GM23338 (cell line): ENCODE results near the gene KIAA1549. TPM values are rescaled to one million over a fixed set of nuclear protein-coding genes. Genes with fewer than 3 reads are reported as not detected.

Source experiments
- ATAC-seq: fragments of 200-7000 bp; cut with Tn5 transposase; 3 replicates; pipeline ENCODE4 v1.9.1; 2020
- DNase-seq: peaks from one replicate; pipeline ENCODE4 v3.0.0-alpha.2; 2015; ENCODE audit warnings: low spot score
- H2AFZ ChIP-seq: fragments of 200-600 bp; sonication (generic); 2 replicates; pipeline ENCODE4 v1.8.0; 2016; ENCODE audit warnings: antibody characterized with exemption, mild to moderate bottlenecking, moderate library complexity
- H3F3A ChIP-seq: fragments of 200-600 bp; sonication (generic); replicated peaks from 2 replicates; pipeline ENCODE4 v1.8.0; 2017; ENCODE audit warnings: antibody characterized with exemption, mixed run types, low read depth
- H3K27ac ChIP-seq: fragments of 200-600 bp; sonication (generic); 2 replicates; pipeline ENCODE4 v1.6.1; 2016; ENCODE audit warnings: low read depth
- H3K27me3 ChIP-seq: fragments of 200-600 bp; sonication (generic); 2 replicates; pipeline ENCODE4 v1.8.0; 2016; ENCODE audit warnings: mild to moderate bottlenecking, mixed run types, moderate library complexity; ENCODE audit not compliant: insufficient read depth
- H3K36me3 ChIP-seq: fragments of 200-600 bp; sonication (generic); 2 replicates; pipeline ENCODE4 v1.8.0; 2016; ENCODE audit warnings: mild to moderate bottlenecking; ENCODE audit not compliant: insufficient read depth
- H3K4me1 ChIP-seq: fragments of 200-600 bp; sonication (generic); 2 replicates; pipeline ENCODE4 v1.8.0; 2016; ENCODE audit warnings: mild to moderate bottlenecking, moderate library complexity; ENCODE audit not compliant: insufficient read depth
- H3K4me2 ChIP-seq: fragments of 200-600 bp; sonication (generic); 2 replicates; pipeline ENCODE4 v1.7.1; 2017; ENCODE audit warnings: mixed run types
- H3K4me3 ChIP-seq: fragments of 200-600 bp; sonication (generic); 2 replicates; pipeline ENCODE4 v1.6.1; 2016; ENCODE audit warnings: mixed run types
- H3K79me2 ChIP-seq: fragments of 200-600 bp; sonication (generic); replicated peaks from 2 replicates; pipeline ENCODE4 v1.8.0; 2017; ENCODE audit warnings: mild to moderate bottlenecking; ENCODE audit not compliant: insufficient read depth
- H3K9me2 ChIP-seq: fragments of 200-600 bp; sonication (generic); 2 replicates; pipeline ENCODE4 v1.8.0; 2017; ENCODE audit not compliant: insufficient read depth
- H4K20me1 ChIP-seq: fragments of 200-600 bp; sonication (generic); replicated peaks from 2 replicates; pipeline ENCODE4 v1.8.0; 2017; ENCODE audit warnings: mild to moderate bottlenecking; ENCODE audit not compliant: insufficient read depth
- H3K27ac Mint-ChIP-seq: 2 replicates; pipeline ENCODE4 v1.8.0; 2020; ENCODE audit warnings: inconsistent platforms, mild to moderate bottlenecking, moderate library complexity, mixed read lengths
- H3K27me3 Mint-ChIP-seq: 3 replicates; pipeline ENCODE4 v1.8.0; 2022; ENCODE audit warnings: low read depth, mild to moderate bottlenecking, moderate library complexity, mixed read lengths, inconsistent platforms; ENCODE audit not compliant: insufficient read depth, poor library complexity
- H3K36me3 Mint-ChIP-seq: 3 replicates; pipeline ENCODE4 v1.8.0; 2021; ENCODE audit warnings: low read depth, mild to moderate bottlenecking, inconsistent platforms, moderate library complexity, mixed read lengths
- H3K4me1 Mint-ChIP-seq: 3 replicates; pipeline ENCODE4 v1.8.0; 2020; ENCODE audit warnings: mild to moderate bottlenecking, inconsistent platforms, mixed read lengths
- H3K4me3 Mint-ChIP-seq: 3 replicates; pipeline ENCODE4 v1.8.0; 2021; ENCODE audit warnings: moderate library complexity, mild to moderate bottlenecking, inconsistent platforms, mixed read lengths
- H3K9me3 Mint-ChIP-seq: 3 replicates; pipeline ENCODE4 v1.8.0; 2020; ENCODE audit warnings: moderate library complexity, mild to moderate bottlenecking, inconsistent platforms, mixed read lengths
- CREB1 ChIP-seq: fragments of 250-450 bp; sonication (Bioruptor Pico); IDR thresholded peaks from 2 replicates; pipeline ENCODE4 v1.5.0; 2020; ENCODE audit warnings: low read depth, mild to moderate bottlenecking, moderate library complexity
- CTCF ChIP-seq, 2 experiments: fragments of 200-600 bp in 1 of 2; sonication (generic) in 1 of 2; conservative IDR thresholded peaks; 2 replicates each; pipeline versions ENCODE4 v1.5.1 to v1.6.1; 2016 to 2017; ENCODE audit warnings: antibody characterized with exemption in 2 of 2, low read depth in 2 of 2, mild to moderate bottlenecking in 2 of 2, moderate library complexity in 1 of 2
- ETS1 ChIP-seq: IDR thresholded peaks from 2 replicates; pipeline ENCODE4 v1.6.1; 2016; ENCODE audit warnings: antibody characterized with exemption
- EZH2phosphoT487 ChIP-seq: fragments of 200-600 bp; sonication (generic); IDR thresholded peaks from one replicate; pipeline ENCODE4 v1.8.1; 2018; ENCODE audit warnings: antibody characterized with exemption; ENCODE audit not compliant: unreplicated experiment
- NANOG ChIP-seq: IDR thresholded peaks from 2 replicates; pipeline ENCODE4 v1.6.1; 2016; ENCODE audit warnings: antibody characterized with exemption, borderline replicate concordance
- POLR2AphosphoS5 ChIP-seq: IDR thresholded peaks from 2 replicates; pipeline ENCODE4 v1.6.1; 2016; ENCODE audit warnings: antibody characterized with exemption, low read depth
- STAT1 ChIP-seq: IDR thresholded peaks from one replicate; pipeline ENCODE4 v1.6.1; 2016; ENCODE audit warnings: antibody characterized with exemption; ENCODE audit not compliant: unreplicated experiment
- ZNF114 ChIP-seq: fragments of 250-450 bp; sonication (Bioruptor Pico); IDR thresholded peaks from 2 replicates; pipeline ENCODE4 v1.5.0; 2020; ENCODE audit warnings: mild to moderate bottlenecking, moderate library complexity
- ZNF462 ChIP-seq: fragments of 250-450 bp; sonication (Bioruptor Pico); IDR thresholded peaks from 2 replicates; pipeline ENCODE4 v1.5.0; 2020; ENCODE audit warnings: mild to moderate bottlenecking, moderate library complexity
- polyA plus RNA-seq: library from polyadenylated mRNA; unstranded; fragments of >200 nt; fragmentation: Nextera tagmentation; extraction: Ambion mirVana; gene quantifications from 2 replicates; pipeline ENCODE4 v1.2.1, GENCODE V29; 2016
- total RNA-seq: library from RNA; depleted of rRNA; stranded (reverse); fragments of >200 nt; shearing (Covaris generic); gene quantifications from 2 replicates; pipeline ENCODE4 v1.2.3, GENCODE V29; 2014

Gene KIAA1549
- total and polyA plus RNA-seq, 2 experiments from 2014 or later, result 3.6 to 13.5 TPM

GRCh38 chr7:138992052-138992531, 10.9 kb upstream of the KIAA1549 start:
- H3K9me3 Mint-ChIP-seq, result peaks cover 16% of the 10 kb centered on the region
- ATAC-seq, result no peak
- Histone ChIP-seq H3K27ac (no peak overlapping the region), H3K4me2 (no peak overlapping the region), H2AFZ (peak overlapping the region; percentile 49), H3K4me3 (no peak overlapping the region), H3K79me2 (no peaks in the 10 kb centered on the region), H3K36me3 (peaks cover 5% of the 10 kb centered on the region), H3F3A (no peaks in the 10 kb centered on the region), H3K9me2 (peaks cover 3% of the 10 kb centered on the region), H4K20me1 (no peaks in the 10 kb centered on the region), H3K4me1 (no peaks in the 10 kb centered on the region), H3K27me3 (no peaks in the 10 kb centered on the region)
- H3K4me1 Mint-ChIP-seq, result no peaks in the 10 kb centered on the region; the same call in 2 of the 3 replicates
- no peak for DNase-seq
- H3K27ac Mint-ChIP-seq, result no peak overlapping the region
- peaks cover 4% of the 10 kb centered on the region for H3K27me3 Mint-ChIP-seq
- H3K4me3 Mint-ChIP-seq, result no peak overlapping the region
- no peak for TF ChIP-seq ETS1
- TF ChIP-seq CREB1, result no peak
- no peak for TF ChIP-seq CTCF (conservative IDR thresholded peaks at IDR 0.05; ENCODE audit: low read depth in 2 of 2)
- TF ChIP-seq NANOG, result no peak
- no peak for TF ChIP-seq EZH2phosphoT487
- TF ChIP-seq STAT1, result no peak
- no peak for TF ChIP-seq ZNF462 (CRISPR knock-in tag)
- TF ChIP-seq POLR2AphosphoS5, result no peak
- TF ChIP-seq ZNF114 (CRISPR knock-in tag), result no peak
- H3K36me3 Mint-ChIP-seq, result no peaks in the 10 kb centered on the region
